H1 (cell line): ENCODE data around the gene IGSF9. TPM values are rescaled to one million over a fixed set of nuclear protein-coding genes. Genes with fewer than 3 reads are reported as not detected.

Experiments
- CTCF ChIA-PET: fragments of 300-600 bp; sonication (Branson Sonifier 250); formaldehyde crosslinking; loops from one replicate; lab custom pipeline; 2021; ENCODE audit not compliant: partially characterized antibody; lab: Charles Lee
- POLR2A ChIA-PET: fragments of 300-600 bp; sonication (Branson Sonifier 250); formaldehyde crosslinking; loops from one replicate; lab custom pipeline; 2021; ENCODE audit warnings: inconsistent platforms; ENCODE audit not compliant: partially characterized antibody; lab: Charles Lee
- DNase-seq, 2 experiments: peaks; one replicate each; pipeline versions ENCODE4 v3.0.0 to v3.0.0-alpha.2; 2010 to 2022; ENCODE audit warnings: low spot score in 2 of 2, low read depth in 1 of 2, mixed read lengths in 1 of 2
- FAIRE-seq: peaks from 2 replicates; lab custom pipeline; 2011; peaks lifted over from hg19 to GRCh38; lab: Jason Lieb, UNC
- H2AFZ ChIP-seq: 2 replicates; pipeline ENCODE4 v1.8.1; 2012; ENCODE audit warnings: low read length, inconsistent platforms
- H2AK5ac ChIP-seq: 2 replicates; pipeline ENCODE4 v1.6.1; 2013; ENCODE audit warnings: low read depth, low read length
- H2BK120ac ChIP-seq: replicated peaks from 2 replicates; pipeline ENCODE3; 2013; ENCODE audit warnings: low read depth, low read length, inconsistent platforms
- H2BK12ac ChIP-seq: 2 replicates; pipeline ENCODE4 v1.6.1; 2013; ENCODE audit warnings: low read depth, low read length
- H2BK15ac ChIP-seq: 2 replicates; pipeline ENCODE4 v1.6.1; 2013; ENCODE audit warnings: low read length
- H2BK20ac ChIP-seq: 2 replicates; pipeline ENCODE4 v1.6.1; 2013; ENCODE audit warnings: low read length
- H2BK5ac ChIP-seq: 2 replicates; pipeline ENCODE4 v1.6.1; 2013; ENCODE audit warnings: low read depth, low read length
- H3K14ac ChIP-seq: 2 replicates; pipeline ENCODE4 v1.6.1; 2013; ENCODE audit warnings: inconsistent platforms; ENCODE audit not compliant: insufficient read length
- H3K18ac ChIP-seq: 2 replicates; pipeline ENCODE4 v1.6.1; 2013; ENCODE audit warnings: low read length; ENCODE audit errors: extremely low read depth
- H3K23ac ChIP-seq: 2 replicates; pipeline ENCODE4 v1.6.1; 2013; ENCODE audit warnings: inconsistent platforms; ENCODE audit not compliant: insufficient read length
- H3K23me2 ChIP-seq: 2 replicates; pipeline ENCODE4 v1.6.1; 2013; ENCODE audit warnings: low read depth, low read length
- H3K27ac ChIP-seq: 2 replicates; pipeline ENCODE4 v1.6.1; 2011; ENCODE audit warnings: low read depth, low read length, inconsistent platforms
- H3K27me3 ChIP-seq, 4 experiments: replicated peaks in 1 of 4; 1 replicate in 1 of 4; 2 replicates in 3 of 4; pipeline versions ENCODE4 v1.6.1 to v1.8.1; 2011 to 2013; ENCODE audit warnings: low read length in 3 of 4, mild to moderate bottlenecking in 3 of 4, inconsistent platforms in 2 of 4, mixed read lengths in 2 of 4, moderate library complexity in 1 of 4; ENCODE audit not compliant: control insufficient read depth in 3 of 4, insufficient read depth in 3 of 4; ENCODE audit errors: extremely low read depth in 1 of 4
- H3K36me3 ChIP-seq, 4 experiments: 2 replicates each; pipeline versions ENCODE4 v1.6.1 to v1.8.1; 2011 to 2013; ENCODE audit warnings: mild to moderate bottlenecking in 4 of 4, low read length in 3 of 4, moderate library complexity in 2 of 4, control low read depth in 1 of 4, inconsistent platforms in 1 of 4; ENCODE audit not compliant: insufficient read depth in 4 of 4, control insufficient read depth in 2 of 4
- H3K4ac ChIP-seq: replicated peaks from 2 replicates; pipeline ENCODE3; 2013; ENCODE audit warnings: low read length, low read depth, mixed read lengths, inconsistent platforms; ENCODE audit not compliant: insufficient read length
- H3K4me1 ChIP-seq, 4 experiments: replicated peaks in 1 of 4; 1 replicate in 1 of 4; 2 replicates in 3 of 4; pipeline versions ENCODE4 v1.6.1 to v1.8.1; 2011 to 2013; ENCODE audit warnings: low read length in 3 of 4, inconsistent platforms in 2 of 4, mixed read lengths in 1 of 4; ENCODE audit not compliant: insufficient read depth in 4 of 4, control insufficient read depth in 3 of 4
- H3K4me2 ChIP-seq, 2 experiments: 2 replicates each; pipeline versions ENCODE4 v1.6.1 to v1.8.1; 2011 to 2013; ENCODE audit warnings: low read depth in 2 of 2, low read length in 2 of 2, control low read depth in 1 of 2, inconsistent platforms in 1 of 2, mild to moderate bottlenecking in 1 of 2; ENCODE audit not compliant: insufficient read depth in 1 of 2
- H3K4me3 ChIP-seq, 4 experiments: fragments of 200-600, 300-600 bp in 1 of 4; sonication (generic), shearing (Covaris generic), sonication (Bioruptor Twin) in 1 of 4; 2 replicates each; pipeline versions ENCODE4 v1.5.1 to v1.8.1; 2011 to 2016; ENCODE audit warnings: low read length in 4 of 4, low read depth in 3 of 4, control low read depth in 2 of 4, inconsistent platforms in 2 of 4, mild to moderate bottlenecking in 2 of 4, mixed read lengths in 1 of 4, moderate library complexity in 1 of 4; ENCODE audit not compliant: insufficient read depth in 2 of 4; ENCODE audit errors: extremely low read depth in 1 of 4
- H3K56ac ChIP-seq: replicated peaks from 2 replicates; pipeline ENCODE3; 2013; ENCODE audit warnings: low read depth, mild to moderate bottlenecking, mixed read lengths, low read length, inconsistent platforms; ENCODE audit not compliant: insufficient read length
- H3K79me1 ChIP-seq: 2 replicates; pipeline ENCODE4 v1.6.1; 2013; ENCODE audit warnings: low read depth, low read length, control low read depth
- H3K79me2 ChIP-seq, 2 experiments: 2 replicates each; pipeline versions ENCODE4 v1.6.1 to v1.8.1; 2012 to 2013; ENCODE audit warnings: low read length in 2 of 2, mild to moderate bottlenecking in 2 of 2, inconsistent platforms in 1 of 2; ENCODE audit not compliant: insufficient read depth in 2 of 2, control insufficient read depth in 1 of 2
- H3K9ac ChIP-seq, 4 experiments: replicated peaks in 1 of 4; 1 replicate in 1 of 4; 2 replicates in 3 of 4; pipeline versions ENCODE4 v1.6.1 to v1.8.1; 2011 to 2013; ENCODE audit warnings: low read depth in 3 of 4, low read length in 3 of 4, control low read depth in 2 of 4, mild to moderate bottlenecking in 2 of 4, moderate library complexity in 2 of 4, inconsistent platforms in 1 of 4; ENCODE audit errors: extremely low read depth in 1 of 4
- H3K9me3 ChIP-seq, 2 experiments: 2 replicates each; pipeline versions ENCODE4 v1.6.1 to v1.8.1; 2012 to 2013; ENCODE audit warnings: mild to moderate bottlenecking in 2 of 2, moderate library complexity in 2 of 2, control low read depth in 1 of 2, inconsistent platforms in 1 of 2, low read depth in 1 of 2, low read length in 1 of 2, mixed read lengths in 1 of 2; ENCODE audit not compliant: insufficient read depth in 2 of 2
- H4K20me1 ChIP-seq, 2 experiments: replicated peaks in 1 of 2; 2 replicates each; pipeline versions ENCODE3 to v1.8.1; 2011 to 2013; ENCODE audit warnings: inconsistent platforms in 2 of 2, low read length in 2 of 2, mild to moderate bottlenecking in 1 of 2; ENCODE audit not compliant: insufficient read depth in 2 of 2, control insufficient read depth in 1 of 2
- H4K5ac ChIP-seq: 2 replicates; pipeline ENCODE4 v1.6.1; 2013; ENCODE audit warnings: low read length, low read depth, mixed read lengths, inconsistent platforms; ENCODE audit not compliant: insufficient read length
- H4K8ac ChIP-seq: 2 replicates; pipeline ENCODE4 v1.8.0; 2013; ENCODE audit warnings: mild to moderate bottlenecking, moderate library complexity, low read length, inconsistent platforms; ENCODE audit not compliant: insufficient read depth; ENCODE audit errors: extremely low read depth
- H4K91ac ChIP-seq: replicated peaks from 2 replicates; pipeline ENCODE3; 2013; ENCODE audit warnings: low read length, mixed read lengths, inconsistent platforms; ENCODE audit not compliant: insufficient read length
- ATF2 ChIP-seq: IDR thresholded peaks from 2 replicates; pipeline ENCODE4 v1.6.1; 2012; ENCODE audit warnings: low read length, inconsistent platforms
- EGR1 ChIP-seq: IDR thresholded peaks from 2 replicates; pipeline ENCODE4 v1.6.1; 2011; ENCODE audit warnings: low read depth, low read length, borderline replicate concordance
- FOSL1 ChIP-seq: IDR thresholded peaks from 2 replicates; pipeline ENCODE4 v1.6.1; 2011; ENCODE audit warnings: mild to moderate bottlenecking, low read depth, low read length, moderate library complexity; ENCODE audit not compliant: insufficient read depth
- PHF8 ChIP-seq: fragments of 200-600 bp; sonication (generic); conservative IDR thresholded peaks from 2 replicates; pipeline ENCODE4 v1.7.1; 2012; ENCODE audit warnings: low read depth, mild to moderate bottlenecking, inconsistent platforms, low read length, moderate library complexity
- SP1 ChIP-seq: IDR thresholded peaks from 2 replicates; pipeline ENCODE4 v1.6.1; 2011; ENCODE audit warnings: low read depth, low read length
- whole genome bisulfite sequencing, 2 experiments: shearing (Covaris generic) in 1 of 2; methylation state at CpG; one replicate each; pipeline versions ENCODE4 v1.1.6 to v1.1.7; 2013 to 2015; ENCODE audit warnings: low lambda C conversion rate in 2 of 2, mixed read lengths in 2 of 2, inconsistent platforms in 1 of 2, low coverage in 1 of 2, missing lambda C conversion rate in 1 of 2; ENCODE audit not compliant: insufficient replicate concordance in 2 of 2, insufficient coverage in 1 of 2, insufficient read length in 1 of 2; ENCODE audit errors: extremely low coverage in 1 of 2, missing lambda C conversion rate in 1 of 2; 5-methylcytosine and 5-hydroxymethylcytosine counted together
- polyA plus RNA-seq, 7 experiments: library from polyadenylated mRNA; depleted of rRNA in 3 of 7; stranded (reverse) in 5 of 7; unstranded in 2 of 7; fragments of >200 nt in 5 of 7; fragments of 200-250 nt in 2 of 7; gene quantifications; 1 replicate in 5 of 7; 2 replicates in 1 of 7; 4 replicates in 1 of 7; pipeline versions ENCODE4 v1.2.1 to v1.2.3, GENCODE V29; 2011 to 2013; ENCODE audit warnings: missing spikeins in 2 of 7, mixed read lengths in 2 of 7
- total RNA-seq: library from RNA; stranded (reverse); fragmentation: NEBNext Ultra II Directional; extraction: Animal tissue kit (Norgen Biotek cat#: 25700); gene quantifications from 2 replicates; pipeline ENCODE4 v1.2.1, GENCODE V29; 2021
- TF ChIP-seq, protein P1 (sequence below): IDR thresholded peaks from 2 replicates; pipeline ENCODE4 v1.6.1; 2011; ENCODE audit warnings: low read length, improper control_type of control experiment

Gene IGSF9
- total and polyA plus RNA-seq, 2 of the 8 experiments (the other 6 are each of a cell fraction or from before 2014, with no cell fraction given), result 10.9 to 28.1 TPM

GRCh38 chr1:159924791-159925718 is 20.4 kb downstream of the IGSF9 start, which contains the start of gene TAGLN2:
Gene TAGLN2, minus strand, starts transcription at chr1:159925507. Its CDS starts 4,998 bp downstream, at chr1:159920509.
- peak within 1 kb of the TSS; percentile 73 for H4K8ac ChIP-seq
- H3K27ac ChIP-seq, result no peak within 1 kb of the TSS
- H4K91ac ChIP-seq, result peak within 1 kb of the TSS; percentile 49
- peaks cover 0 to 22% (median 5%) of the 10 kb centered on the region in 4 experiments; a peak in 3 of 8 replicates for H3K36me3 ChIP-seq
- no peaks in the 10 kb centered on the region for H3K9me3 ChIP-seq
- peak within 1 kb of the TSS; percentile 79 to 92 for H3K4me2 ChIP-seq
- no peak within 1 kb of the TSS for H2BK20ac ChIP-seq
- H3K4me3 ChIP-seq, result peak within 1 kb of the TSS; percentile 55 to 63 (median 59)
- peaks cover 0 to 12% of the 10 kb centered on the region in 2 experiments; a peak in 2 of 4 replicates for H3K79me2 ChIP-seq
- H2AFZ ChIP-seq, result peak within 1 kb of the TSS; percentile 42; the same call in 1 of the 2 replicates
- H3K56ac ChIP-seq, result no peak within 1 kb of the TSS
- H2BK15ac ChIP-seq, result peak within 1 kb of the TSS; percentile 72; the same call in 1 of the 2 replicates
- H3K27me3 ChIP-seq, result peaks cover 0 to 17% (median 8%) of the 10 kb centered on the region in 4 experiments; a peak in 5 of 7 replicates
- H4K5ac ChIP-seq, result no peak within 1 kb of the TSS
- POLR2A ChIA-PET, result interaction anchor here (0.6 to 3.7 kb wide), 12 partner anchors 10 to 132 kb away, joined by 3 to 14 read pairs (median 3); partner anchors contain the start of genes CFAP45 and IGSF9
- 0 out of 2 replicates have a peak within 1 kb of the TSS, but pooled peaks have one; percentile 75 for H2BK12ac ChIP-seq
- no peak within 1 kb of the TSS for H3K4ac ChIP-seq
- H2BK120ac ChIP-seq, result no peak within 1 kb of the TSS
- peaks cover 17% of the 10 kb centered on the region; the same call in 1 of the 2 replicates for H3K23me2 ChIP-seq
- peaks cover 5 to 21% (median 16%) of the 10 kb centered on the region in 4 experiments for H3K4me1 ChIP-seq
- peak within 1 kb of the TSS; percentile 71 for H3K18ac ChIP-seq
- no peak within 1 kb of the TSS; the same call in 1 of the 2 replicates for H2BK5ac ChIP-seq
- WGBS, 2 experiments, result 3% methylated on average over 58 of the region's 58 CpGs; no CpG with 5 or more reads in 1 of the 2 experiments
- DNase-seq, result peak in 1 of 2 experiments; percentile 92
- H3K14ac ChIP-seq, result no peak within 1 kb of the TSS
- H4K20me1 ChIP-seq, result peaks cover 0 to 3% of the 10 kb centered on the region in 2 experiments
- H3K23ac ChIP-seq, result no peak within 1 kb of the TSS
- peak within 1 kb of the TSS in 3 of 4 experiments; percentile 31 to 42 (median 33); a peak in 6 of 7 replicates for H3K9ac ChIP-seq
- peaks cover 3% of the 10 kb centered on the region for H3K79me1 ChIP-seq
- CTCF ChIA-PET, result interaction anchor here (0.9 to 7.3 kb wide), 13 partner anchors 10 to 720 kb away, joined by 3 to 53 read pairs (median 5); partner anchors contain the start of genes CFAP45 and IGSF9
- no peak for FAIRE-seq
- no peak within 1 kb of the TSS for H2AK5ac ChIP-seq
- TF ChIP-seq FOSL1 (no peak), SP1 (0 out of 2 replicates have a peak, but pooled peaks have one; percentile 26), EGR1 (no peak), PHF8 (peak; percentile 51; the same call in 1 of the 2 replicates), ATF2 (0 out of 2 replicates have a peak, but pooled peaks have one; percentile 68)
- TF ChIP-seq, protein P1, sequence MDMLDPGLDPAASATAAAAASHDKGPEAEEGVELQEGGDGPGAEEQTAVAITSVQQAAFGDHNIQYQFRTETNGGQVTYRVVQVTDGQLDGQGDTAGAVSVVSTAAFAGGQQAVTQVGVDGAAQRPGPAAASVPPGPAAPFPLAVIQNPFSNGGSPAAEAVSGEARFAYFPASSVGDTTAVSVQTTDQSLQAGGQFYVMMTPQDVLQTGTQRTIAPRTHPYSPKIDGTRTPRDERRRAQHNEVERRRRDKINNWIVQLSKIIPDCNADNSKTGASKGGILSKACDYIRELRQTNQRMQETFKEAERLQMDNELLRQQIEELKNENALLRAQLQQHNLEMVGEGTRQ, result no peak
